ENCODE data around the gene DCLK1. TPM values are rescaled to one million over a fixed set of nuclear protein-coding genes. Genes with fewer than 3 reads are reported as not detected.

DCLK1 gene
- total RNA-seq, 5 donors from 2014 or later (not counting 1 experiment from before 2014, with no cell fraction given) = 0.03 to 0.09 TPM; not detected in 3

DNA sequence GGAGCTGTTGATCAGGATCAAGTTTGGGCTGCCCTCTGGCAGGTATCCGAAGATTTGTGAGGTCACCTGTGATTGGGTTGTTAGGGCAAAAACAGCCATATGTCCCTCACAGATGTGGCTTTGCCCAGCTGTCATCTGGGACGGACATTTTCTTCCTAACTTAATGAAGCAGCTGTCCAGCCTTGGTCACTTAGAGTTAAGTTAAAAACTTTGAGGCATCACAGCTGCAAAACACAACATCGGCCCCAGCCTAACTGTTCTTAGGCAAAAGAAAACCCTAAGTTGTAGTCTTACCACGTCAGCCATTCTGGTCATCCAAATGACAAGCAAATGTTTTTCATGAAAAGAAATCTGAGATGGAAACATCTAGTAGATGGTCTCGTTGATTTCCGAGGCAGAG, 318.4 kb downstream of the DCLK1 start:
- Mint-ChIP-seq H3K4me1 (no peaks in the 10 kb centered on the region), H3K27me3 (no peaks in the 10 kb centered on the region), H3K4me3 (no peak overlapping the region), H3K27ac (no peak overlapping the region), H3K9me3 (no peaks in the 10 kb centered on the region), H3K36me3 (no peaks in the 10 kb centered on the region)
- POLR2A ChIA-PET = no interaction called here
- no peaks in the 10 kb centered on the region for H3K4me1 ChIP-seq (ENCODE audit: control insufficient read depth in 1 of 2, extremely low read depth in 1 of 2, insufficient read depth in 2 of 2, low read length in 2 of 2)
- WGBS (ENCODE audit: insufficient coverage) = 80% methylated on average over 2 of the region's 6 CpGs
- no peaks in the 10 kb centered on the region for H3K27me3 ChIP-seq (replicated peaks in 1 of 2; ENCODE audit: control insufficient read depth in 2 of 2, extremely low read depth in 1 of 2, insufficient read depth in 2 of 2, low read length in 1 of 2)
- H3K9me3 ChIP-seq = no peaks in the 10 kb centered on the region
- CTCF ChIA-PET = no interaction called here
- no peak overlapping the region for H3K27ac ChIP-seq (ENCODE audit: low read length)
- no peak for DNase-seq
- no peak overlapping the region for H3K4me3 ChIP-seq (ENCODE audit: control insufficient read depth in 1 of 2, extremely low read depth in 1 of 2, low read length in 1 of 2)
- H3K36me3 ChIP-seq (ENCODE audit: control insufficient read depth in 2 of 2, extremely low read depth in 1 of 2, insufficient read depth in 1 of 2, low read length in 1 of 2) = no peaks in the 10 kb centered on the region
- ATAC-seq (replicated peaks in 1 of 4) = no peak

GRCh38 chr13:35810321-35810720, 320.9 kb downstream of the DCLK1 start:
- ATAC-seq (replicated peaks in 1 of 4) (no peak), DNase-seq (no peak)
- H3K9me3 Mint-ChIP-seq = no peaks in the 10 kb centered on the region
- Histone ChIP-seq H3K27me3 (replicated peaks in 1 of 2; ENCODE audit: control insufficient read depth in 2 of 2, extremely low read depth in 1 of 2, insufficient read depth in 2 of 2, low read length in 1 of 2) (no peaks in the 10 kb centered on the region), H3K4me3 (ENCODE audit: control insufficient read depth in 1 of 2, extremely low read depth in 1 of 2, low read length in 1 of 2) (no peak overlapping the region), H3K36me3 (ENCODE audit: control insufficient read depth in 2 of 2, extremely low read depth in 1 of 2, insufficient read depth in 1 of 2, low read length in 1 of 2) (no peaks in the 10 kb centered on the region), H3K9me3 (no peaks in the 10 kb centered on the region), H3K27ac (ENCODE audit: low read length) (no peak overlapping the region), H3K4me1 (ENCODE audit: control insufficient read depth in 1 of 2, extremely low read depth in 1 of 2, insufficient read depth in 2 of 2, low read length in 2 of 2) (no peaks in the 10 kb centered on the region)
- H3K36me3 Mint-ChIP-seq = no peaks in the 10 kb centered on the region
- H3K4me1 Mint-ChIP-seq = no peaks in the 10 kb centered on the region
- no peak overlapping the region for H3K4me3 Mint-ChIP-seq
- POLR2A ChIA-PET = no interaction called here
- CTCF ChIA-PET = no interaction called here
- whole genome bisulfite sequencing (ENCODE audit: insufficient coverage) = no CpG with 5 or more reads among the region's 4 CpGs
- H3K27ac Mint-ChIP-seq = no peak overlapping the region
- no peaks in the 10 kb centered on the region for H3K27me3 Mint-ChIP-seq

GRCh38 chr13:35808846-35809245, 322.3 kb downstream of the DCLK1 start:
- Histone ChIP-seq H3K27me3 (replicated peaks in 1 of 2; ENCODE audit: control insufficient read depth in 2 of 2, extremely low read depth in 1 of 2, insufficient read depth in 2 of 2, low read length in 1 of 2) (no peaks in the 10 kb centered on the region), H3K4me3 (ENCODE audit: control insufficient read depth in 1 of 2, extremely low read depth in 1 of 2, low read length in 1 of 2) (no peak overlapping the region), H3K27ac (ENCODE audit: low read length) (no peak overlapping the region), H3K36me3 (ENCODE audit: control insufficient read depth in 2 of 2, extremely low read depth in 1 of 2, insufficient read depth in 1 of 2, low read length in 1 of 2) (no peaks in the 10 kb centered on the region), H3K9me3 (no peaks in the 10 kb centered on the region), H3K4me1 (ENCODE audit: control insufficient read depth in 1 of 2, extremely low read depth in 1 of 2, insufficient read depth in 2 of 2, low read length in 2 of 2) (no peaks in the 10 kb centered on the region)
- H3K9me3 Mint-ChIP-seq = peaks cover 0 to 3% (median 0%) of the 10 kb centered on the region in 3 donors
- WGBS (ENCODE audit: insufficient coverage) = 100% methylated on average over 2 of the region's 6 CpGs
- no peak for ATAC-seq (replicated peaks in 1 of 4)
- ChIA-PET CTCF (no interaction called here), POLR2A (no interaction called here)
- no peaks in the 10 kb centered on the region for H3K27me3 Mint-ChIP-seq
- no peaks in the 10 kb centered on the region for H3K36me3 Mint-ChIP-seq
- no peak overlapping the region for H3K4me3 Mint-ChIP-seq
- no peaks in the 10 kb centered on the region for H3K4me1 Mint-ChIP-seq
- no peak overlapping the region for H3K27ac Mint-ChIP-seq
- DNase-seq = no peak

DNA sequence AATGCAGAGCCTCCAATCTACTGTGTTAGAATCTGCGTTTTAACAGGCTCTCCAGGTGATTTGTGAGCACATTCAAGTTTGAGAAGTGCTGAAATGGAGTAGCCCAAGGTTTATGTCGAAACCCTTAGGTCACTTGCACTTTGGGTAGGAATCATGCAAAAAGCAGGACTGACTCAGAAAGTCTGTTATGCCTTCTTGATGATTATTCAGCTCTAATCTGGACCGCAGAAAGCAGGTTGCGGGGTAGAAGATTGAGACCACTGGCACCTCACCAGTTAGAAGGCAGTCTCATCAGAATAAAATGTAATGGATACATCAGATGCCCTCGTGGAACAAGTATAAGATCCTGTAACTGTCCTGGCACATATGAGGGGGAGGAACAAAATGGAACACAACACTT, 326.3 kb downstream of the DCLK1 start:
- H3K4me1 Mint-ChIP-seq = no peaks in the 10 kb centered on the region
- H3K4me3 ChIP-seq (ENCODE audit: control insufficient read depth in 1 of 2, extremely low read depth in 1 of 2, low read length in 1 of 2) = no peak overlapping the region
- WGBS (ENCODE audit: insufficient coverage) = 74% methylated on average over 5 of the region's 5 CpGs
- no peaks in the 10 kb centered on the region for H3K9me3 ChIP-seq
- no peaks in the 10 kb centered on the region for H3K27me3 ChIP-seq (replicated peaks in 1 of 2; ENCODE audit: control insufficient read depth in 2 of 2, extremely low read depth in 1 of 2, insufficient read depth in 2 of 2, low read length in 1 of 2)
- no peak overlapping the region for H3K4me3 Mint-ChIP-seq
- H3K27ac Mint-ChIP-seq = no peak overlapping the region
- H3K9me3 Mint-ChIP-seq = peaks cover 0 to 3% (median 0%) of the 10 kb centered on the region in 3 donors
- ATAC-seq (replicated peaks in 1 of 4) (no peak), DNase-seq (no peak)
- no peaks in the 10 kb centered on the region for H3K36me3 Mint-ChIP-seq
- no peak overlapping the region for H3K27ac ChIP-seq (ENCODE audit: low read length)
- no peaks in the 10 kb centered on the region for H3K36me3 ChIP-seq (ENCODE audit: control insufficient read depth in 2 of 2, extremely low read depth in 1 of 2, insufficient read depth in 1 of 2, low read length in 1 of 2)
- no peaks in the 10 kb centered on the region for H3K4me1 ChIP-seq (ENCODE audit: control insufficient read depth in 1 of 2, extremely low read depth in 1 of 2, insufficient read depth in 2 of 2, low read length in 2 of 2)
- ChIA-PET POLR2A (no interaction called here), CTCF (no interaction called here)
- no peaks in the 10 kb centered on the region for H3K27me3 Mint-ChIP-seq

- no peak overlapping the region for H3K4me3 Mint-ChIP-seq
Measured at GRCh38 chr13:35797991-35798390, 333.2 kb downstream of the DCLK1 start.

DNA sequence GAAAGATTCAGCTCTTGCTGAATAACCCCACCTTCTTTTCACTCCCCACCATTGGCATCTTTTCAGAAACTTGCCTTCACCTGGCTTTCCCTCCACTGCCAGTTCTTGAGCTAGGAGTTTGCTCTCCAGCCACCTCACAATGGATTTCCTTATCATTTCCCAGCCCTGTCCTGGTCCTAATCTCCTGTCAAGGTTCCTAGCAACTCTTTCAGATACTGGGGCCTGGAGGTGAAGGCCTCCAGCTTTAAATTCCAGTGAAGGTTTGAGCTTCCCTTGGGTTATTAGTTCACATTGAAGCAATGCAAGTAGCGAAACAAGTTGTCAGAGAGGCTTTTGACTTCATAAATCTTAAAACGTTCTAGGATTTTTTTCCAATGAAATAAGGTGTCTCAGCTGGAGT, 333.9 kb downstream of the DCLK1 start:
- Histone ChIP-seq H3K36me3 (ENCODE audit: control insufficient read depth in 2 of 2, extremely low read depth in 1 of 2, insufficient read depth in 1 of 2, low read length in 1 of 2) (no peaks in the 10 kb centered on the region), H3K9me3 (no peaks in the 10 kb centered on the region), H3K4me1 (ENCODE audit: control insufficient read depth in 1 of 2, extremely low read depth in 1 of 2, insufficient read depth in 2 of 2, low read length in 2 of 2) (no peaks in the 10 kb centered on the region), H3K27ac (ENCODE audit: low read length) (no peak overlapping the region), H3K27me3 (replicated peaks in 1 of 2; ENCODE audit: control insufficient read depth in 2 of 2, extremely low read depth in 1 of 2, insufficient read depth in 2 of 2, low read length in 1 of 2) (no peaks in the 10 kb centered on the region), H3K4me3 (ENCODE audit: control insufficient read depth in 1 of 2, extremely low read depth in 1 of 2, low read length in 1 of 2) (no peak overlapping the region)
- H3K27ac Mint-ChIP-seq = no peak overlapping the region
- no peak for ATAC-seq (replicated peaks in 1 of 4)
- H3K27me3 Mint-ChIP-seq = no peaks in the 10 kb centered on the region
- H3K36me3 Mint-ChIP-seq = no peaks in the 10 kb centered on the region
- DNase-seq = no peak
- H3K4me3 Mint-ChIP-seq = no peak overlapping the region
- CTCF ChIA-PET = no interaction called here
- H3K9me3 Mint-ChIP-seq = no peaks in the 10 kb centered on the region
- POLR2A ChIA-PET = no interaction called here
- no CpG with 5 or more reads among the region's 2 CpGs for WGBS (ENCODE audit: insufficient coverage)
- H3K4me1 Mint-ChIP-seq = no peaks in the 10 kb centered on the region

More at GRCh38 chr13:35797991-35798390, 333.2 kb downstream of the DCLK1 start:
- no peak for DNase-seq
- no peaks in the 10 kb centered on the region for H3K36me3 ChIP-seq (ENCODE audit: control insufficient read depth in 2 of 2, extremely low read depth in 1 of 2, insufficient read depth in 1 of 2, low read length in 1 of 2)
- H3K9me3 Mint-ChIP-seq = no peaks in the 10 kb centered on the region
- H3K27ac Mint-ChIP-seq = no peak overlapping the region
- H3K4me1 ChIP-seq (ENCODE audit: control insufficient read depth in 1 of 2, extremely low read depth in 1 of 2, insufficient read depth in 2 of 2, low read length in 2 of 2) = no peaks in the 10 kb centered on the region
- no peaks in the 10 kb centered on the region for H3K27me3 ChIP-seq (replicated peaks in 1 of 2; ENCODE audit: control insufficient read depth in 2 of 2, extremely low read depth in 1 of 2, insufficient read depth in 2 of 2, low read length in 1 of 2)
- H3K36me3 Mint-ChIP-seq = no peaks in the 10 kb centered on the region
- no peaks in the 10 kb centered on the region for H3K27me3 Mint-ChIP-seq
- ChIA-PET POLR2A (no interaction called here), CTCF (interaction anchor here in 1 of 2 donors (1.0 kb wide), 1 partner anchor 9 kb away, joined by 3 read pairs; no protein-coding TSS in a partner anchor)
- H3K27ac ChIP-seq (ENCODE audit: low read length) = no peak overlapping the region
- no peaks in the 10 kb centered on the region for H3K4me1 Mint-ChIP-seq
- no peaks in the 10 kb centered on the region for H3K9me3 ChIP-seq
- no peak overlapping the region for H3K4me3 ChIP-seq (ENCODE audit: control insufficient read depth in 1 of 2, extremely low read depth in 1 of 2, low read length in 1 of 2)
- WGBS (ENCODE audit: insufficient coverage) = no CpG with 5 or more reads among the region's 7 CpGs
- ATAC-seq (replicated peaks in 1 of 4) = no peak

- Histone ChIP-seq H3K4me1 (ENCODE audit: control insufficient read depth in 1 of 2, extremely low read depth in 1 of 2, insufficient read depth in 2 of 2, low read length in 2 of 2) (no peaks in the 10 kb centered on the region), H3K4me3 (ENCODE audit: control insufficient read depth in 1 of 2, extremely low read depth in 1 of 2, low read length in 1 of 2) (no peak overlapping the region), H3K27ac (ENCODE audit: low read length) (no peak overlapping the region), H3K36me3 (ENCODE audit: control insufficient read depth in 2 of 2, extremely low read depth in 1 of 2, insufficient read depth in 1 of 2, low read length in 1 of 2) (no peaks in the 10 kb centered on the region), H3K9me3 (no peaks in the 10 kb centered on the region), H3K27me3 (replicated peaks in 1 of 2; ENCODE audit: control insufficient read depth in 2 of 2, extremely low read depth in 1 of 2, insufficient read depth in 2 of 2, low read length in 1 of 2) (no peaks in the 10 kb centered on the region)
- Mint-ChIP-seq H3K36me3 (no peaks in the 10 kb centered on the region), H3K27ac (no peak overlapping the region), H3K9me3 (no peaks in the 10 kb centered on the region), H3K4me3 (no peak overlapping the region), H3K4me1 (no peaks in the 10 kb centered on the region), H3K27me3 (no peaks in the 10 kb centered on the region)
- ChIA-PET CTCF (no interaction called here), POLR2A (interaction anchor here in 1 of 2 donors (0.6 kb wide), 1 partner anchor 28 kb away, joined by 3 read pairs; no protein-coding TSS in a partner anchor)
- ATAC-seq (replicated peaks in 1 of 4) (no peak), DNase-seq (no peak)
- WGBS (ENCODE audit: insufficient coverage) = 61% methylated on average over 3 of the region's 4 CpGs
Measured at GRCh38 chr13:35796623-35797022, 334.6 kb downstream of the DCLK1 start.
